ENCODE results near the gene GSE1.

- no peak for TF ChIP-seq CTCF (IDR thresholded peaks at IDR 0.05)
- TF ChIP-seq EP300 (IDR thresholded peaks at IDR 0.05), result no peak
Measured at GRCh38 chr16:85678016-85678415, 64.9 kb downstream of the GSE1 start.
